Measurements from ENCODE around the gene LGALS7. TPM values are rescaled to one million over a fixed set of nuclear protein-coding genes. Genes with fewer than 3 reads are reported as not detected.

Gene LGALS7
- total RNA-seq, result not detected in 2 replicates

GRCh38 chr19:38773469-38774177, at the start of gene LGALS7:
Gene LGALS7 (minus strand): TSS chr19:38773517. CDS start chr19:38773492, 25 bp downstream.

GRCh38 chr19:38812841-38813320, 39.6 kb upstream of the LGALS7 start, which contains the start of gene LGALS4:
Gene LGALS4 (minus strand): TSS chr19:38812945. CDS start chr19:38812886, 59 bp downstream.

DNA sequence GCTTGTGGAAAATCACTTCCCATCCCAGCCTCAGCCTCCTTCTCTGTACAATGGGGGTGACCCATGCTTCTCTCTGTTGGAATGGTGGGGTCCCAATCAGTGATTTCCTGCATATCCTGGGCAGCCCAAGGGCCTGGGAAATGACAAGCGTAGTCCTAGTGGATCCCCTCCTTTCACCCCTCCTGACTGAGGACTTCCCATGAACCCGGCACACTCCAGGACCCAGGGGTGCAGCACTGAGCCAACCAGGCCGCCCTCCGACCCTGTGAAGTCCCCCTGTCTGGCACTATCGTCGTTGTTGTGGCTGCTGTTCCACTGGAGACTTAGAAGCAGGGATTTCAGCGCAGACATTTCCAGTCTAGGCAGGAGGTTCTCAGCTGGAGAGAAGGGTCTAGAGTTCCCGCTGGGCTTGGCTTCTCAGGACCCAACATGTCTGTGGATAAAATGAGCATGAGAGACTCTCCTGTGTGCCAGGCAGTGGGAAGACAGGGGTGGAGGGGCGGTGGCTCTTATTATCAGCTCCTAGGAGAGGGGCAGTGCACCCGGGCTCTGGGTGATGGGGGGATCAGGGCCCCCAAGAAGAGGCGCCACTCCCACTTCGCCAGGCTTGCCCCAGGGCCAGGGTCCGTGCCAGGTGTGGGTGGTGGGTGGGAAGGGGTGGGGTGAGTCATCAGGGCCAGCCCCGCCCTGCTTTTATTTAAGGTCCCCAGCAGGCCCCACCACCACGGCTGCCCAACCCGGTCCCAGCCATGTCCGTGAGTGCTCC, 15.3 kb upstream of the LGALS7 start, which contains the start of gene LGALS7B:
LGALS7B (plus strand) TSS at position 723 of the 766 bp plus-strand sequence; CDS start at position 750, 27 bp downstream.

GRCh38 chr19:38744298-38744681, 29.0 kb downstream of the LGALS7 start, which contains the start of gene CAPN12:
Gene CAPN12 (minus strand): TSS chr19:38744474. CDS start chr19:38744165, 309 bp downstream.

Other genes starting within 250 kb of the LGALS7 start
- 0.33 and 0.58 TPM in 2 replicates for gene MAP4K1, start 155.6 kb downstream of the LGALS7 start, total RNA-seq
- gene EIF3K, start 154.3 kb downstream of the LGALS7 start, total RNA-seq, result 329 and 465 TPM in 2 replicates
- gene ACTN4, start 125.9 kb downstream of the LGALS7 start, total RNA-seq, result 345 and 354 TPM in 2 replicates
- gene CAPN12, start 29.0 kb downstream of the LGALS7 start, total RNA-seq, result 0.15 and 0.17 TPM in 2 replicates
- gene LGALS7B, start 15.7 kb upstream of the LGALS7 start, total RNA-seq, result 0.73 TPM in 1 of 2 replicates, not detected in the other
- gene LGALS4, start 39.4 kb upstream of the LGALS7 start, total RNA-seq, result not detected in 2 replicates
- 12.2 and 33.6 TPM in 2 replicates for gene ECH1, start 58.3 kb upstream of the LGALS7 start, total RNA-seq
- 259 and 326 TPM in 2 replicates for gene HNRNPL, start 76.5 kb upstream of the LGALS7 start, total RNA-seq
- 2.0 and 2.8 TPM in 2 replicates for gene RINL, start 104.8 kb upstream of the LGALS7 start, total RNA-seq
- gene SIRT2, start 126.1 kb upstream of the LGALS7 start, total RNA-seq, result 69.5 and 96.8 TPM in 2 replicates
- 9.9 and 17.5 TPM in 2 replicates for gene NFKBIB, start 126.5 kb upstream of the LGALS7 start, total RNA-seq
- not detected in 2 replicates for gene CCER2, start 138.7 kb upstream of the LGALS7 start, total RNA-seq
- gene SARS2, start 157.2 kb upstream of the LGALS7 start, total RNA-seq, result 13.9 and 14.5 TPM in 2 replicates
- gene MRPS12, start 157.4 kb upstream of the LGALS7 start, total RNA-seq, result 24.5 and 35.5 TPM in 2 replicates
- gene FBXO17, start 202.2 kb upstream of the LGALS7 start, total RNA-seq, result 28.1 and 49.3 TPM in 2 replicates